Muscle of arm (tissue), 12 donors: ENCODE data around the gene DERA. TPM values are rescaled to one million over a fixed set of nuclear protein-coding genes. Genes with fewer than 3 reads are reported as not detected.
A peak's percentile ranks its signal among the peaks of the same experiment; 100 is the strongest.
"Not testable (repeated sequence)": the region's sequence is repeated elsewhere in the genome, so short reads cannot be mapped to it uniquely, and the experiment has no call there.

ENCODE experiments used
- DNase-seq: peaks from one replicate; pipeline ENCODE4 v3.0.0-alpha.2; 2013
- polyA plus RNA-seq, 12 donors: library from polyadenylated mRNA; unstranded; fragments of 120-200 nt; gene quantifications; one replicate each; pipeline ENCODE4 v1.2.1, GENCODE V29; 2013; ENCODE audit not compliant: insufficient read length in 12 of 12

The DERA gene
- polyA plus RNA-seq, 12 donors = 27.8 to 36.6 (median 31.7) TPM; not detected in 1

- no peak for DNase-seq
Observed at GRCh38 chr12:15956010-15956409, 44.9 kb downstream of the DERA start.

- no peak for DNase-seq
Observed at GRCh38 chr12:15956413-15957185, 45.5 kb downstream of the DERA start.

GRCh38 chr12:15962760-15963159, 51.6 kb downstream of the DERA start:
- no peak for DNase-seq

DNA sequence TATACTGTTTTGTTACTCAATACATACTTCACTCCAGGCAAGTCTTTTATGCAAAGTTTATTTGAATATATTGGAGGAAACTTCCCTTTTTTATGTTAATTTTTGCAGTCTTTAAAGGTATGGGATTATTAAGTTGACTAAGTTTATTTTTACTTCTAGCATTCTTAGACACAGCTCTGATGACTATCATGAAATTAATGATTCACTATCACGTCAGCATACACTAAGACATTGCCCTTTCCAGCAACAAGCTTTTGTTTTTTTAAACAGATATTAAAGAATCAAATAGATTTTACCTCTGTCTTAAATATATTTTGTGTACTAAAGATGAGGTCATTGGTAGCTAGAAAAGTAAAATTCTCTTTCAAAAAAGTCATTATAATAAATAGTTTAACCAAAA, 52.1 kb downstream of the DERA start:
- no peak for DNase-seq

- DNase-seq = no peak
Observed at GRCh38 chr12:15966426-15966825, 55.3 kb downstream of the DERA start.

- not testable (repeated sequence) for DNase-seq
Observed at GRCh38 chr12:15967053-15967452, 55.9 kb downstream of the DERA start.

DNA sequence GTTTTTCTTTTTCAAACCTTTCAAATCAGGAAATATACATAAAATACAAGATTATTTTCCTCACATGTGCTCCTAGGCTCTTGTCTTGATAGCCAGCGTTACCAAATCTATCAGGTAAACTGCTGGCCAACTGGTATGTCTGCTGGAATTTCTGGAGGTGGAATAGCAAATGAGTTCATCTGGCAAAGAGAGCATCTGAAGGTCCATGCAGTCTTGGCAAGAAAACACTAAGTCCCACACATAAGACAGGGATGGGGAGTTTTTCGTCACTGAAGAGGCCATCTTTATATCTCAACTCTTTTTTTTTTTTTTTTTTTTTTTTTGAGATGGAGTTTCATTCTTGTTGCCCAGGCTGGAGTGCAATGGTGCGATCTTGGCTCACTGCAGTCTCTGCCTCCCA, 60.1 kb downstream of the DERA start:
- DNase-seq = no peak

DNA sequence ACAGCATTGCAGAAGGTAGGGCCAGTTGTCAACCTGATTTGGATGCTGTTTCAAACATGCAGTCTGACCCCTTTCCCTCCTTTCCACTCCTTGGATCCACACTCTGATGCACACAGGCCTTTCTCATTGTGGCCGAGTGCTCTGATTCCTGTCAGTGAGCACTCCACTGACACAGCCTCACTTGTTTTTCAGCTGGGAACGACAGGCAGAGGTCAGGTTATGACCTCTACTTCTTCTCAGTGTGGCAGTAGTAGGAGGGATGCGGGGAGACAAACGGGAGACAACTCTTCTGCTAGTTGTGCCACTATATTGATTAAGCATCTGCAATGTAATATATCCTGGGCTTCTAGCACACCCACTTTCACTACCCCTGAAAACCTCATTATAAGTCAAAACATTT, 61.8 kb downstream of the DERA start:
- DNase-seq = no peak

GRCh38 chr12:15977999-15978951, 67.1 kb downstream of the DERA start:
- no peak for DNase-seq

- DNase-seq = no peak
Observed at GRCh38 chr12:15979096-15980092, 68.3 kb downstream of the DERA start.

DNA sequence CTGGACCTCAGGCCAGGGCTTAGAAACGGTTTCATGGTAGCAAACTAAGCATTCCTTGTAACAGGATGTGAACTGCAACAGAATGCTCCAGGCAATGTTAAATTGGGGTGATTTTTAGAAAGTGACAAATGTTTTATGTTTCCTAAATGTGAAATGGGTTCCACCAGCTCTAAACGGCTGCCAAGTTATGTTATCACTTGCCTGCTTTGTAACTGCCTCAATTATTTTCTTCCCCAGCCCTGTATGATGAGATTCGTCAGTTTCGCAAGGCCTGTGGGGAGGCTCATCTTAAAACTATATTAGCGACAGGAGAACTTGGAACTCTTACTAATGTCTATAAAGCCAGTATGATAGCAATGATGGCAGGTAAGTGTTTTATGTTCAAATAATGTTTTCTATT, 70.9 kb downstream of the DERA start:
- no peak for DNase-seq

GRCh38 chr12:15982471-15982870, 71.3 kb downstream of the DERA start:
- no peak for DNase-seq

- DNase-seq = no peak
Observed at GRCh38 chr12:15982921-15983320, 71.8 kb downstream of the DERA start.

GRCh38 chr12:15984097-15984800, 73.1 kb downstream of the DERA start:
- no peak for DNase-seq

GRCh38 chr12:15984963-15985362, 73.8 kb downstream of the DERA start:
- DNase-seq = no peak

DNA sequence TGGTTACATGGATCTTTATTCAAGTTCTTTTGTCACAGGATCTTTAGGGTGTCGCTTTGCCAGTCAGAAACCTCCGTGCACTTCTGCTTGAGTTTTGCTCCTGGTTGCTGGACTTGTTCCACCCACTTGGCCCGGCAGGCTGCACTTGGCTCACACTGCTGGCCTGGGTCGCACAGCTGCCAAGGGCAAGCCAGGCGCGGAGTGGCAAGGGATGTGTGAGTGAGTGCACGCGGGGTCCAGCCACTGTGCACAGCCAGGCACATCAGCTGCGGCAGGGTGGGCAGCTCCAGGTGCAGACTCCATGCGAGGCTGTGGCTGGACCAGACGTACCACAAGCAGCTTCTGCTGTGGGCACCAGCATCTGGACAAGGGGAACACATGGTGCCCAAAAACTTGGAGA, 76.6 kb downstream of the DERA start:
- DNase-seq = no peak

DNA sequence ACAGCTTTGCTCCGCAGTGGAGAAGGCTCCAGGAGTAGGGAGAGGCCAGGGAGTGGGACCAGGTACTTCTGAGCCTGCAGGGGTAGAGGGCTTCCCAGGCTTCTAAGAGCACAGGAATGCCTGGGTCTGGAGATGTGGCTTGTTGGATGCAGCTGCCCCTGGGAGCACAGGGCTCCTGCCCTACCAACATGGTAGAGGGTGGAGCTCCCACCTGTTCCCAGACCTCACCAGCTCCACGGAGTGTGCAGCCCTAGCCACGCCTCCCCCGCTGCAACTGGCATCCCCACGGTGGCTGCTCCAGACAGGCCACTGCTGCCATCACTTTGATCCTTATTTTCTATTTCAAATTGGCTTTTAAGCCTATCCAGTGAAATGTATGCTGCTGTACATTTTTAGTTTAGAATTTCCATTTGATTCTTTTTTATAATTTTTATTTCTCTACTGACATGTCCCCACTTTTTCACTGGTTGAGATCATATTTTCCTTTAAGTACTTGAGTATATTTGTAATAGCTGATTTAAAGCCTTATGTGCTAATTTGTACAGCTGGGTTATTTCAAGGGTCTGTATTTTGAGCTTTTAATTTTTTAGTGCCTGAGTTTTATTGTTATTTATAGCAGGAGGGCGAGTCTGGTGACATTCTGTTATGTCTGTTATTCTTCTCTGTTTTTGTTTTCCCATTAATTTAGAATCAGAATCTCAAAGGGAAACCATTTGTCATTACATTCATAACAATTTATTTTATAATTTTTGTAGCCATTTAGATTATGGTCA, 78.0 kb downstream of the DERA start:
- DNase-seq = no peak

- DNase-seq = no peak
Observed at GRCh38 chr12:15995801-15996200, 84.7 kb downstream of the DERA start.

DNA sequence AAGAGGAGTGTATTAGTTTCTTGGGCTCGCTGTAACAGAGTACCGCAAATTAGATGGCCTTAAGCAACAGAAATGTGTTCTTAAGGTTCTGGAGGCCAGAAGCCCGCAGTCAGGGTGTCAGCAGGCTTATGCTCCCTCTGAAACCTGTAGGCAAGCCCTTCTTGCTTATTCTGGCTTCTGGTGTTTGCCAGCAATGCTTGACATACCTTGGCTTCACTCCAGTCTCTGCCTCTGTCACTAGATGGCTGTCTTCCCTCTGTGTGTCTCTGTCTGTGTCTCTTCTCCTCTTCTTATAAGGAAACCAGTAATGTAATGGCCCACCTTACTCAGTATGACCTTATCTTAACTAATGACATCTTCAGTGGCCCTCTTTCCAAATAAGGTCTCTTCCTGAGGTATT, 85.1 kb downstream of the DERA start:
- peak; percentile 31 for DNase-seq

- DNase-seq = no peak
Observed at GRCh38 chr12:15996948-15997347, 85.8 kb downstream of the DERA start.
